WERI-Rb-1 (cell line): ENCODE measurements around the gene METRN.

Experiments used
- DNase-seq: peaks from one replicate; pipeline ENCODE4 v3.0.0-alpha.2; 2020
- H3K27ac ChIP-seq: fragments of 250-450 bp; sonication (Bioruptor Pico); 2 replicates; pipeline ENCODE4 v1.5.1; 2020; ENCODE audit warnings: mild to moderate bottlenecking, moderate library complexity
- H3K27me3 ChIP-seq: fragments of 250-450 bp; sonication (Bioruptor Pico); 2 replicates; pipeline ENCODE4 v1.5.1; 2021; ENCODE audit warnings: mild to moderate bottlenecking, low read depth, moderate library complexity; ENCODE audit not compliant: insufficient read depth, severe bottlenecking
- H3K36me3 ChIP-seq: fragments of 250-450 bp; sonication (Bioruptor Pico); 2 replicates; pipeline ENCODE4 v1.5.1; 2020; ENCODE audit warnings: mild to moderate bottlenecking, moderate library complexity
- H3K4me3 ChIP-seq: 2 replicates; pipeline ENCODE4 v1.5.1; 2011; ENCODE audit warnings: low read depth, mild to moderate bottlenecking, control low read depth, low read length
- H3K9me3 ChIP-seq: fragments of 250-450 bp; sonication (Bioruptor Pico); 2 replicates; pipeline ENCODE4 v1.5.1; 2021; ENCODE audit warnings: mild to moderate bottlenecking, moderate library complexity; ENCODE audit not compliant: severe bottlenecking
- CTCF ChIP-seq: IDR thresholded peaks from 2 replicates; pipeline ENCODE4 v1.5.1; 2011; ENCODE audit warnings: low read depth, mild to moderate bottlenecking, control low read depth, inconsistent platforms, low read length

Gene METRN

DNA sequence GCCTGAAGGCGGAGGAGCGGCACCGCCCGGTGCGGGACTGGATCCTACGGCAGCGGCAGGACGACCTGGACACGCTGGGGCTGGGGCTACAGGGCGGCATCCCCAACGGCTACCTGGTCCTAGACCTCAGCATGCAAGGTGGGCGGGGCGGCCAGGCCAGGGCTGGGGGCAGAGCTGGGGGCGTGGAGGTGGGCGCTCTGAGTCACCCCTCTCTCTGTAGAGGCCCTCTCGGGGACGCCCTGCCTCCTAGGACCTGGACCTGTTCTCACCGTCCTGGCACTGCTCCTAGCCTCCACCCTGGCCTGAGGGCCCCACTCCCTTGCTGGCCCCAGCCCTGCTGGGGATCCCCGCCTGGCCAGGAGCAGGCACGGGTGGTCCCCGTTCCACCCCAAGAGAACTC is 53.5 kb downstream of the METRN start:
- Histone ChIP-seq H3K27me3 (no peaks in the 10 kb centered on the region), H3K27ac (no peak overlapping the region), H3K4me3 (no peak overlapping the region), H3K36me3 (no peaks in the 10 kb centered on the region), H3K9me3 (no peaks in the 10 kb centered on the region)
- no peak for DNase-seq
- TF ChIP-seq CTCF: no peak
